K562 (cell line): ENCODE data around the gene MPZL3. TPM values are rescaled to one million over a fixed set of nuclear protein-coding genes. Genes with fewer than 3 reads are reported as not detected.

ENCODE experiments used
- ATAC-seq: fragments of 200-7000 bp; cut with Tn5 transposase; 3 replicates; pipeline ENCODE4 v1.9.1; 2020; ENCODE audit warnings: moderate library complexity
- BruUV-seq: library from RNA; stranded (reverse); fragments of 400-500 nt; replicated peaks from 2 replicates; lab custom pipeline; 2021; lab: Mats Ljungman, UMichigan
- CTCF ChIA-PET: fragments of 300-600 bp; formaldehyde crosslinking; extraction: SDS; loops from one replicate; lab custom pipeline; 2021; ENCODE audit warnings: low intra/inter-chr PET ratio; lab: Yijun Ruan, JAX
- POLR2A ChIA-PET: fragments of 300-600, 350-650 bp; sonication (Branson Sonifier 250); formaldehyde crosslinking; extraction: SDS; loops from one replicate; lab custom pipeline; 2021; ENCODE audit warnings: antibody characterized with exemption, inconsistent platforms; lab: Yijun Ruan, JAX
- DNase-seq, 4 experiments: peaks; one replicate each; pipeline versions ENCODE4 v3.0.0 to v3.0.0-alpha.2; 2011 to 2018; ENCODE audit warnings: low spot score in 3 of 4, mixed read lengths in 3 of 4; ENCODE audit errors: extremely low read depth in 1 of 4
- FAIRE-seq: peaks from 2 replicates; lab custom pipeline; 2011; peaks lifted over from hg19 to GRCh38; lab: Jason Lieb, UNC
- H2AFZ ChIP-seq: 2 replicates; pipeline ENCODE4 v1.6.0; 2011; ENCODE audit warnings: low read depth, low read length, control low read depth, inconsistent platforms
- H3K27ac ChIP-seq: fragments of 200-600 bp; 3 replicates; pipeline ENCODE4 v1.8.0; 2011; ENCODE audit warnings: low read depth, mild to moderate bottlenecking, control low read depth, inconsistent platforms, low read length, moderate library complexity, mixed read lengths; ENCODE audit errors: extremely low read depth
- H3K27me3 ChIP-seq, 2 experiments: fragments of 300-600 bp in 1 of 2; 2 replicates in 1 of 2; 3 replicates in 1 of 2; pipeline versions ENCODE4 v1.6.0 to v1.8.0; 2011; ENCODE audit warnings: inconsistent platforms in 2 of 2, low read length in 2 of 2, mild to moderate bottlenecking in 1 of 2, mixed read lengths in 1 of 2, moderate library complexity in 1 of 2; ENCODE audit not compliant: control insufficient read depth in 2 of 2, insufficient read depth in 2 of 2
- H3K36me3 ChIP-seq: fragments of 300-600 bp; 3 replicates; pipeline ENCODE4 v1.8.0; 2011; ENCODE audit warnings: mild to moderate bottlenecking, low read length, inconsistent platforms; ENCODE audit not compliant: control insufficient read depth, insufficient read depth
- H3K4me1 ChIP-seq, 2 experiments: fragments of 200-600 bp in 1 of 2; replicated peaks in 1 of 2; 2 replicates in 1 of 2; 3 replicates in 1 of 2; pipeline versions ENCODE4 v1.5.1 to v1.8.0; 2011; ENCODE audit warnings: inconsistent platforms in 2 of 2, low read length in 2 of 2, mild to moderate bottlenecking in 1 of 2, mixed read lengths in 1 of 2, moderate library complexity in 1 of 2; ENCODE audit not compliant: control insufficient read depth in 2 of 2, insufficient read depth in 2 of 2
- H3K4me2 ChIP-seq: 2 replicates; pipeline ENCODE4 v1.6.1; 2011; ENCODE audit warnings: low read length, control low read depth, inconsistent platforms, mixed read lengths; ENCODE audit not compliant: insufficient read depth
- H3K4me3 ChIP-seq: fragments of 200-600 bp; sonication (generic), shearing (Covaris generic); 2 replicates; pipeline ENCODE4 v1.5.1; 2016; ENCODE audit warnings: control low read depth, inconsistent platforms
- H3K79me2 ChIP-seq: fragments of 200-600 bp; 3 replicates; pipeline ENCODE4 v1.8.0; 2011; ENCODE audit warnings: low read length, inconsistent platforms; ENCODE audit not compliant: control insufficient read depth, insufficient read depth
- H3K9ac ChIP-seq, 2 experiments: 2 replicates each; pipeline versions ENCODE4 v1.6.0 to v1.6.1; 2011; ENCODE audit warnings: low read depth in 2 of 2, low read length in 2 of 2, control low read depth in 1 of 2, inconsistent platforms in 1 of 2, mild to moderate bottlenecking in 1 of 2, mixed read lengths in 1 of 2; ENCODE audit not compliant: insufficient read depth in 1 of 2
- H3K9me1 ChIP-seq: one replicate; pipeline ENCODE4 v1.6.0; 2011; ENCODE audit warnings: inconsistent platforms, mild to moderate bottlenecking, low read length, moderate library complexity; ENCODE audit not compliant: control insufficient read depth, insufficient read depth
- H3K9me3 ChIP-seq: replicated peaks from 2 replicates; pipeline ENCODE4 v1.5.1; 2011; ENCODE audit warnings: low read depth, low read length, inconsistent platforms; ENCODE audit not compliant: control insufficient read depth, insufficient read depth
- H4K20me1 ChIP-seq: replicated peaks from 2 replicates; pipeline ENCODE4 v1.6.1; 2011; ENCODE audit warnings: low read length, inconsistent platforms, mixed read lengths; ENCODE audit not compliant: control insufficient read depth, insufficient read depth
- FIP1L1 ChIP-seq: fragments of 200-400 bp; formaldehyde crosslinking; IDR thresholded peaks from 2 replicates; pipeline ENCODE4 v1.6.1; 2018; ENCODE audit warnings: mild to moderate bottlenecking, low read depth, low read length; ENCODE audit not compliant: poor library complexity, severe bottlenecking
- GTF2E2 ChIP-seq: fragments of 200-800 bp; sonication (Bioruptor generic); IDR thresholded peaks from 2 replicates; pipeline ENCODE4 v1.6.1; 2016; ENCODE audit warnings: missing genetic modification characterization, missing compliant biosample characterization
- RAD21 ChIP-seq, 2 experiments: fragments of 250-450 bp in 1 of 2; fragments of 450-650 bp in 1 of 2; sonication (Bioruptor Pico) in 1 of 2; formaldehyde crosslinking in 1 of 2; IDR thresholded peaks in 1 of 2; conservative IDR thresholded peaks in 1 of 2; 2 replicates each; pipeline versions ENCODE4 v1.4.0 to v1.8.0; 2020 to 2022; ENCODE audit warnings: mild to moderate bottlenecking in 2 of 2, moderate library complexity in 1 of 2
- WGBS: fragments of 100-300 bp; shearing (Covaris generic); methylation state at CpG from one replicate; pipeline ENCODE4 v1.1.6; 2016; ENCODE audit warnings: low coverage, mixed read lengths; ENCODE audit not compliant: insufficient coverage; ENCODE audit errors: missing lambda C conversion rate; 5-methylcytosine and 5-hydroxymethylcytosine counted together
- in situ Hi-C: fragments of 300-500 bp; cut with MboI; formaldehyde crosslinking; loops from 4 replicates; pipeline ENCODE4 v1.15.0; 2018; ENCODE audit warnings: inconsistent platforms, mixed read lengths
- intact Hi-C: fragments of 100-400 bp; cut with micrococcal nuclease; formaldehyde crosslinking; loops from 2 replicates; pipeline ENCODE4 v1.14.2; 2022
- polyA plus RNA-seq, 8 experiments: library from polyadenylated mRNA; depleted of rRNA in 4 of 8; stranded (reverse) in 5 of 8; unstranded in 3 of 8; fragments of >200 nt; fragmentation: Nextera tagmentation in 2 of 8; fragmentation: Illumina TruSeq in 1 of 8; extraction: Ambion mirVana in 2 of 8; extraction: Trizol in 1 of 8; gene quantifications; 2 replicates each; pipeline versions ENCODE4 v1.2.1 to v1.2.3, GENCODE V29; 2011 to 2014; ENCODE audit warnings: inconsistent platforms in 1 of 8, missing spikeins in 1 of 8
- total RNA-seq, 7 experiments: library from RNA; depleted of rRNA in 6 of 7; stranded (reverse); fragments of >200 nt in 6 of 7; fragmentation: Illumina TruSeq in 2 of 7; extraction: Trizol in 2 of 7; gene quantifications; 2 replicates each; pipeline versions ENCODE4 v1.2.1 to v1.2.3, GENCODE V29; 2011 to 2021; ENCODE audit warnings: low replicate concordance in 1 of 7
- TF ChIP-seq, protein P1 (sequence below): sonication (generic); IDR thresholded peaks from 2 replicates; pipeline ENCODE4 v1.6.1; 2016

Gene MPZL3
- total and polyA plus RNA-seq, 9 of the 15 experiments (the other 6 are each of a cell fraction or from before 2014, with no cell fraction given), result 0.97 to 2.9 (median 1.6) TPM

GRCh38 chr11:118247041-118247440 is 5.1 kb downstream of the MPZL3 start:
- no peak for ATAC-seq
- POLR2A ChIA-PET, result no interaction called here

GRCh38 chr11:118245936-118246562 is 6.1 kb downstream of the MPZL3 start:
- no peaks in the 10 kb centered on the region for H3K36me3 ChIP-seq
- TF ChIP-seq, protein P1, sequence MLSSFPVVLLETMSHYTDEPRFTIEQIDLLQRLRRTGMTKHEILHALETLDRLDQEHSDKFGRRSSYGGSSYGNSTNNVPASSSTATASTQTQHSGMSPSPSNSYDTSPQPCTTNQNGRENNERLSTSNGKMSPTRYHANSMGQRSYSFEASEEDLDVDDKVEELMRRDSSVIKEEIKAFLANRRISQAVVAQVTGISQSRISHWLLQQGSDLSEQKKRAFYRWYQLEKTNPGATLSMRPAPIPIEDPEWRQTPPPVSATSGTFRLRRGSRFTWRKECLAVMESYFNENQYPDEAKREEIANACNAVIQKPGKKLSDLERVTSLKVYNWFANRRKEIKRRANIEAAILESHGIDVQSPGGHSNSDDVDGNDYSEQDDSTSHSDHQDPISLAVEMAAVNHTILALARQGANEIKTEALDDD, result 0 out of 2 replicates have a peak, but pooled peaks have one; percentile 30

More at GRCh38 chr11:118247041-118247440, 5.1 kb downstream of the MPZL3 start:
- peaks cover 3 to 9% of the 10 kb centered on the region in 2 experiments; a peak in 2 of 5 replicates for H3K27me3 ChIP-seq
- DNase-seq, result no peak
- H3K27ac ChIP-seq, result no peak overlapping the region
- 8% methylated on average over 1 of the region's 1 CpG for WGBS
- no peaks in the 10 kb centered on the region for H3K9me1 ChIP-seq
- no peak overlapping the region for H3K9ac ChIP-seq
- BruUV-seq, result no TSS peak
- peak; percentile 35; the same call in 1 of the 2 replicates for TF ChIP-seq GTF2E2 (tag)
- TF ChIP-seq FIP1L1, result no peak
- TF ChIP-seq RAD21 (CRISPR knock-in tag; conservative IDR thresholded peaks at IDR 0.05 in 1 of 2, IDR thresholded peaks at IDR 0.05 in 1 of 2), result peak in 1 of 2 experiments; percentile 3; a peak in 1 of 4 replicates
- TF ChIP-seq, all 486 proteins: peak for 2
- no peak overlapping the region for H2AFZ ChIP-seq
- CTCF ChIA-PET, result interaction anchor here (0.5 kb wide), 1 partner anchor 11 kb away, joined by 3 read pairs; no protein-coding TSS in a partner anchor
- peaks cover under 1 to 2% of the 10 kb centered on the region in 2 experiments; a peak in 4 of 5 replicates for H3K4me1 ChIP-seq
- H3K4me3 ChIP-seq, result no peak overlapping the region
- H4K20me1 ChIP-seq, result no peaks in the 10 kb centered on the region
- no peak overlapping the region for H3K4me2 ChIP-seq
- no peaks in the 10 kb centered on the region; the same call in 1 of the 2 replicates for H3K9me3 ChIP-seq
- intact Hi-C loops (no loop called here), in situ Hi-C loops (no loop called here)
- H3K36me3 ChIP-seq, result no peaks in the 10 kb centered on the region
- no peaks in the 10 kb centered on the region for H3K79me2 ChIP-seq
- no peak for FAIRE-seq

More at GRCh38 chr11:118245936-118246562, 6.1 kb downstream of the MPZL3 start:
- DNase-seq, result no peak
- CTCF ChIA-PET, result no interaction called here
- no peak overlapping the region for H2AFZ ChIP-seq
- intact Hi-C loops (no loop called here), in situ Hi-C loops (no loop called here)
- no peaks in the 10 kb centered on the region for H3K9me1 ChIP-seq
- ATAC-seq, result no peak
- no peak overlapping the region for H3K4me2 ChIP-seq
- POLR2A ChIA-PET, result interaction anchor here (0.9 kb wide), 1 partner anchor 10 kb away, joined by 3 read pairs; no protein-coding TSS in a partner anchor
- no peak for FAIRE-seq
- H3K27me3 ChIP-seq, result peaks cover 3 to 9% of the 10 kb centered on the region in 2 experiments; a peak in 2 of 5 replicates
- H3K27ac ChIP-seq, result no peak overlapping the region
- H3K9me3 ChIP-seq, result no peaks in the 10 kb centered on the region
- WGBS, result 70% methylated on average over 3 of the region's 3 CpGs
- peaks cover 3 to 11% of the 10 kb centered on the region in 2 experiments for H3K4me1 ChIP-seq
- H3K79me2 ChIP-seq, result no peaks in the 10 kb centered on the region
- no peak overlapping the region for H3K9ac ChIP-seq
- no TSS peak for BruUV-seq
- no peaks in the 10 kb centered on the region for H4K20me1 ChIP-seq
- H3K4me3 ChIP-seq, result no peak overlapping the region
